ENCODE measurements around the gene PER2.
"Not testable (repeated sequence)": the region's sequence is repeated elsewhere in the genome, so short reads cannot be mapped to it uniquely, and the experiment has no call there.

The PER2 gene

DNA sequence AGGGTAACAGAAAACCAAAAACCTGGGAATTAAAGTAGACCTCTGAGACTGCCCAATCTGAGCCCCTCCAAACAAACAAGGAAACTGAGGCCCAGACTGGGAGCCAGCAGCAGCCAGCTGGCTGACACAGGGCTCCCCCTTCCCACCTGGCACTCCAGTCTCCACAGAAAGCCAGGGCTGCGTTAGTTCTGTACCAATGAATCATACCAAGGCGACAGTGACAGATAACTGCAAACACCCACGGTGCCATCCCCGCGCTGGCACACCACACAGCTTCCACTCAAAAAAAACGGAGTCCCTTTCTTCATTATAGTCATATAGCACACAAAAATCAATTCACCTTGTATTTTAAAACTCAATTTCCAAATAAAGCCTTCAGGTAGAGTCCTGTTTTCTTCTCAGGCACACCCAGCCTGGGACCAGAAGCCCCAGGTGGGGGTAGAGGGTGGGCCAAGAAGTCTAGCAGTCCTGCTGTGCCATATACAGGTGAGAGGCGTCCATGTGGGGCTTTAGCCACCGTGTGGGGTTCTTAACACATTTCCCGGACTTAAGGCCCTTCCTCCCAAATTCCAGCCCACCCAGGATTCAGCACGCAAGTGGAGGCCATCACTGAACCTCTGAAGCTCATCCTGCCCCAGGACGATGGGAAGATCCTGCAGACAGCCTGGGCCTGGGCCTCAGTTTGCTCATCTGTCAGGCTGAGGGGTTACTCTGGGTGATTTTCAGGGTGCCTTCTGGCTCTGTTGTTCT lies 1.2 kb downstream of the PER2 start:
- in situ Hi-C loops (cut with MboI; ENCODE audit: low sequenced_read_pairs) = no loop called here

GRCh38 chr2:238286551-238286950 lies 1.9 kb downstream of the PER2 start:
- in situ Hi-C loops (cut with MboI; ENCODE audit: low sequenced_read_pairs) = no loop called here

GRCh38 chr2:238286095-238286494 lies 2.3 kb downstream of the PER2 start:
- in situ Hi-C loops (cut with MboI; ENCODE audit: low sequenced_read_pairs) = no loop called here

- in situ Hi-C loops (cut with MboI; ENCODE audit: low sequenced_read_pairs) = no loop called here
Observed at GRCh38 chr2:238285653-238286082, 2.7 kb downstream of the PER2 start.

DNA sequence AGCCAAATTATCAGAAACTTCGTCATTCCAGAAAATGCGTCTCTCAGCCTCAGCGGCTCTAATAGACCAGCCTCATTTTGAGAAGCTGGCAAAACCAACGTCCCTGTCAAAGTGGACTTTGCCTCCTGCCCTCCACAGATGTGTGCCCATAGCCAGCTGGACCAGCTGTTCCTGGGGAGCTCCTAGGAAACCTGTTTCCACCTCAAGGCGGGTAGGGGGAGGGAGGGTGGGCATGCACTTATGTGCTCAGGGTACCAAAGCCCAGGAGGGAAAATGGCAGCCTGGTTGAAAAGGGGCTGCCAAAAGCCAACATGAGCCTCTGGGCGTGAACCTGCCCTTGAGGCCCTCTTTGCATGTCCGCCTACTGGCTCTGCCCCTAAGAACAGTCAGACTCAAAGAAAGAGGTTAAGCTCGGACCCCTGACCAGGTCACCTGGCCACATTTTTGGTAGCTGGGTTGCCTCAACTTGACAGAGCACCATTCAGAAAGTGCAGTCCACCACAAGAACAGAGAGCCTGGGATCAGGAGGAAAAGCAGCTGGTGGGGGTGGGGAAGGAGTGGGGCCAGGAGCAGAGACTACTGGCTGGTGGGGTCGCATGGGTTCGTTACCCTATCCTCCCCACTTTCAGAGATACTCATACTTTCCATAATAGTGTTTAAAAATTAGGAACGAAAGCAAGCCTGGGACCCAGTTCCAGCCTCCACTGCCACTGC lies 3.5 kb downstream of the PER2 start:
- in situ Hi-C loops (cut with MboI; ENCODE audit: low sequenced_read_pairs) = no loop called here

GRCh38 chr2:238282861-238283738 lies 5.3 kb downstream of the PER2 start:
- in situ Hi-C loops (cut with MboI; ENCODE audit: low sequenced_read_pairs) = no loop called here

- in situ Hi-C loops (cut with MboI; ENCODE audit: low sequenced_read_pairs) = no loop called here
Observed at GRCh38 chr2:238281826-238282480, 6.5 kb downstream of the PER2 start.

- in situ Hi-C loops (cut with MboI; ENCODE audit: low sequenced_read_pairs) = no loop called here
Observed at GRCh38 chr2:238280083-238280825, 8.2 kb downstream of the PER2 start.

DNA sequence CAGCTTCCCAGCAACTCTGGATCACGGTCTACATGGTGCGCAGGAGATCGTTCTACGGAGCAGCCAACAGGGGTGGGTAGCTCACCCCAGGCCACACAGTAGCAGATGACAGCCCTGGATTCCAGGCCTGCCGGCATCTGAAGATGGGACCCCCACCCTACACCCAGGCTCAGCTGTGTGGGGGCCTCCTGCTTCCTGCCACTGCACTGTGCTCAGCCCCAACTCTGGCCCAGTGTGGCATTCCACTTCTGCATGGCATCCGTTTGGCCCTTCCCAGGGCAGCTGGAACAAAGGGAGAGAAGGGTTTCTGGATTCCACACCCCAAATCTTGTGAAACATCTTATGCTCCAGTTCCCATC lies 9.1 kb downstream of the PER2 start:
- in situ Hi-C loops (cut with MboI; ENCODE audit: low sequenced_read_pairs) = no loop called here

GRCh38 chr2:238278626-238279323 lies 9.6 kb downstream of the PER2 start:
- in situ Hi-C loops (cut with MboI; ENCODE audit: low sequenced_read_pairs) = no loop called here

- in situ Hi-C loops (cut with MboI; ENCODE audit: low sequenced_read_pairs) = no loop called here
Observed at GRCh38 chr2:238277695-238278094, 10.7 kb downstream of the PER2 start.

GRCh38 chr2:238274152-238274865 lies 14.1 kb downstream of the PER2 start:
- in situ Hi-C loops (cut with MboI; ENCODE audit: low sequenced_read_pairs) = no loop called here

- in situ Hi-C loops (cut with MboI; ENCODE audit: low sequenced_read_pairs) = not testable (repeated sequence)
Observed at GRCh38 chr2:238273433-238273832, 15.0 kb downstream of the PER2 start.

DNA sequence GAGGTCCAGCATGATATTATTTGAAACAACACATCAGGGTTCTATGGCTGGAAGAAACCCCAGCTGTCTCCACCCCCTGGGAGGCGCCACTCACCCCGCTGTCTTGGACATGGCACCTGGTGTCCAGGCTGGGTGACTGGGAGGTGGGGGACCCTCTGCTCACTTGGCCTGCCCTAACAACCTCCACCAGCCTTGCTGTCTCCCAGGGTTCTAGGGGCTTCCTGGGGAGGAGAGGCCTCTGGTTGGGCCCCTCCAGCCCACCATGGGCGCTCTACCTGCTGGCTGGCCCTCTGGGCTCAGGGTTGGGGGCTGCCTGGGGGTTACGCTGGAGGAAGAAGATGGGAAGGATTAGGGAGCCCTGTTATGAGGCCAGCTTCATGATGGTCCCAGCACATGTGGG lies 16.3 kb downstream of the PER2 start:
- in situ Hi-C loops (cut with MboI; ENCODE audit: low sequenced_read_pairs) = no loop called here

DNA sequence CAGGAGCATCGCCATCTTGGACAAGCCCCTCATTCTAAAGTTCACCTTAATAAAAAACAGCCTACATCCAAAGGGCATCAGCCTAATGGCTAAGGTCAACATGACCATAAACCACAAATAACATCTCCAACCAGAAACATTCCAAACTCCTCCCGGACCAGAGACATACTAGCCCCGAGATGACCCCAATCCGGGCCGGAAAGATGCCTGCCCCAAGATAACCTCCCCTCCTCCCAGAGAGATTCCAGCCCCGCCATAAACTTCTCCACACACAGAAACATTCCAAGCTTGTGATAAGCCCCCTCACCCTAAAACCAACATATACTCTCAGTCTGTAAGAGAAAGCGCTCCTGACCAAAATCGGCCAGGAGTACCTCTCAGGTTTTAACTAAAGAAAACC lies 16.7 kb downstream of the PER2 start:
- in situ Hi-C loops (cut with MboI; ENCODE audit: low sequenced_read_pairs) = not testable (repeated sequence)

DNA sequence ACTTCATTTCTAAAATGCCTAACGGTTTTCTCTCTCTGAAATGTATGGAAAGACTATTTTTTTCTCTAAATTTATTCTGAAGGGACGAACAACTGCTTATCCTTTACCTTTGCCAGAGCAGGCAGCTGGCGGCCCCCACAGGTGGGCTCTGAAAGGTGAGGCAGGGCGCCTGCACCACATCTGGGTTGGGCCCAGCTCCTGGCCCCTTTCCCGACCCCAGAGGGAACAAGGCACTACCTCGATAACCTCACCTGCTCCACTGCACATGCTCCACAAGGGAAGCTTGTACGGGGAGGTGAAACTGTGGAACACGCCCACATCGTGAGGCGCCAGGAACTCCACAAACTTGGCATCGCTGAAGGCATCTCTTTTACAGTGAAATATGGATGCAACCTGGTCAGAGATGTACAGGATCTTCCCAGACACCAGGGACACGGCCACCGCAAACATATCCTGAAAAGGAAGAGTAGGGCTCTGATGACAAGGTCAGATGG lies 17.3 kb downstream of the PER2 start:
- in situ Hi-C loops (cut with MboI; ENCODE audit: low sequenced_read_pairs) = no loop called here

- in situ Hi-C loops (cut with MboI; ENCODE audit: low sequenced_read_pairs) = no loop called here
Observed at GRCh38 chr2:238270606-238271005, 17.8 kb downstream of the PER2 start.

- in situ Hi-C loops (cut with MboI; ENCODE audit: low sequenced_read_pairs) = no loop called here
Observed at GRCh38 chr2:238269741-238270140, 18.7 kb downstream of the PER2 start.
